Heart right ventricle (tissue), 16 donors: ENCODE results near the gene GGCT. TPM values are rescaled to one million over a fixed set of nuclear protein-coding genes. Genes with fewer than 3 reads are reported as not detected.

Experiments
- ATAC-seq, 8 donors: fragments of 200-7000 bp; cut with Tn5 transposase; one replicate each; pipeline ENCODE4 v1.9.1; 2020; ENCODE audit warnings: mild to moderate bottlenecking in 8 of 8, moderate library complexity in 8 of 8, moderate number of reproducible peaks in 1 of 8
- DNase-seq, 2 donors: peaks; one replicate each; pipeline ENCODE4 v3.0.0-alpha.2; 2020
- H3K27ac ChIP-seq, 10 donors: fragments of 200-600 bp; sonication (generic) in 2 of 10; one replicate each; pipeline versions ENCODE4 v1.5.0 to v1.8.0; 2020 to 2022; ENCODE audit warnings: mild to moderate bottlenecking in 3 of 10
- H3K27me3 ChIP-seq, 7 donors: fragments of 200-600 bp; one replicate each; pipeline ENCODE4 v1.8.0; 2021 to 2022; ENCODE audit warnings: mild to moderate bottlenecking in 2 of 7
- H3K36me3 ChIP-seq, 9 donors: fragments of 200-600 bp; sonication (generic) in 1 of 9; one replicate each; pipeline versions ENCODE4 v1.5.0 to v1.8.0; 2020 to 2022; ENCODE audit warnings: mild to moderate bottlenecking in 2 of 9
- H3K4me1 ChIP-seq, 9 donors: fragments of 200-600 bp; sonication (generic) in 1 of 9; one replicate each; pipeline versions ENCODE4 v1.5.0 to v1.8.0; 2020 to 2022; ENCODE audit warnings: mild to moderate bottlenecking in 4 of 9
- H3K4me3 ChIP-seq, 10 donors: fragments of 200-600 bp; sonication (generic) in 2 of 10; one replicate each; pipeline versions ENCODE4 v1.5.0 to v1.8.0; 2020 to 2022; ENCODE audit warnings: mild to moderate bottlenecking in 7 of 10, moderate library complexity in 2 of 10
- H3K9me3 ChIP-seq, 11 donors: fragments of 200-600 bp in 10 of 11; sonication (generic) in 2 of 11; one replicate each; pipeline versions ENCODE4 v1.5.0 to v1.8.0; 2013 to 2022; ENCODE audit warnings: mild to moderate bottlenecking in 2 of 11, control low read depth in 1 of 11, moderate library complexity in 1 of 11
- CTCF ChIP-seq, 9 donors: fragments of 200-600 bp; sonication (generic) in 2 of 9; IDR thresholded peaks; one replicate each; pipeline versions ENCODE4 v1.5.0 to v1.8.0; 2021 to 2022; ENCODE audit warnings: antibody characterized with exemption in 9 of 9, mild to moderate bottlenecking in 5 of 9, moderate library complexity in 1 of 9
- WGBS, 2 donors: extraction: QIAGEN DNeasy Blood & Tissue Kit; methylation state at CpG; one replicate each; pipeline ENCODE4 v1.1.7; 2013; ENCODE audit warnings: inconsistent platforms in 1 of 2; 5-methylcytosine and 5-hydroxymethylcytosine counted together
- intact Hi-C, 10 donors: fragments of 100-400 bp; cut with DNase I; formaldehyde crosslinking; loops; one replicate each; pipeline versions ENCODE4 v1.11.1 to v1.14.2; 2022
- polyA plus RNA-seq, 2 donors: library from polyadenylated mRNA; stranded (reverse); fragments of 200-250 nt; gene quantifications; one replicate each; pipeline ENCODE4 v1.2.3, GENCODE V29; 2013
- total RNA-seq, 10 donors: library from RNA; stranded (reverse); fragmentation: NEBNext Ultra II Directional in 3 of 10; extraction: Animal tissue kit (Norgen Biotek cat#: 25700) in 3 of 10; gene quantifications; one replicate each; pipeline versions ENCODE4 v1.2.1 to v1.2.4, GENCODE V29; 2021 to 2023
- donor health status: Arrhythmogenic right ventricular cardiomyopathy.
- donor health status: ischemic (EF 13 %, LVEDD 7.1; RV severe dilation, severe dysfunction).
- donor health status: healthy with polysubstance abuse.
- donor health status: DM: no; HTN: yes; CAD: no.
- donor health status: DM: no; HTN: no; CAD: no.
- donor health status: ischemic (EF 25% LVEDD 6.9; RV normal size, moderate dysfunction).
- donor health status: ischemic (EF 25% LVEDD 5.7; RV mildly dilated, moderate dysfunction).
- donor health status: healthy.
- donor health status: DM: yes; HTN: yes; CAD: no.
- donor health status: Ischemic cardiomyopathy.
- donor health status: ischemic (EF 35%, LVEDD 5.7; RV mildly dilated, moderate dysfunction).
- donor health status: nonischemic (EF 11% LVEDD 7.7; RV severe dilation, severe dysfunction).
- donor health status: DM: yes; HTN: yes; CAD: no.
- donor health status: PGD.
- donor health status: ischemic (EF 29% LVEDD 5.4; RV normal size, mild dysfunction).
- donor health status: nonischemic (EF 23%, LVEDD 6.1; RV moderate dilation, normal function).

GGCT gene
- total and polyA plus RNA-seq, 12 donors: 13.8 to 54.2 (median 18.7) TPM

GRCh38 chr7:30459591-30460245 lies 44.9 kb downstream of the GGCT start:
- no peaks in the 10 kb centered on the region for H3K27me3 ChIP-seq
- peaks cover 0 to 86% (median 21%) of the 10 kb centered on the region in 9 donors for H3K36me3 ChIP-seq
- H3K9me3 ChIP-seq: no peaks in the 10 kb centered on the region
- intact Hi-C loops: no loop called here
- ATAC-seq (peak in 7 of 8 donors; percentile 23 to 86 (median 34)), DNase-seq (peak in 1 of 2 donors; percentile 46)
- 49 to 50% methylated on average over 9 of the region's 9 CpGs for WGBS, 2 donors
- no peak for TF ChIP-seq CTCF (IDR thresholded peaks at IDR 0.05)
- peaks cover 5 to 62% (median 43%) of the 10 kb centered on the region in 9 donors for H3K4me1 ChIP-seq
- H3K4me3 ChIP-seq: no peak overlapping the region
- peak overlapping the region in 7 of 10 donors; percentile 8 to 64 (median 27) for H3K27ac ChIP-seq

GRCh38 chr7:30458311-30458710 lies 46.3 kb downstream of the GGCT start:
- no peak for TF ChIP-seq CTCF (IDR thresholded peaks at IDR 0.05)
- intact Hi-C loops: no loop called here
- no peak overlapping the region for H3K27ac ChIP-seq
- no peak overlapping the region for H3K4me3 ChIP-seq
- ATAC-seq (no peak), DNase-seq (no peak)
- peaks cover 0 to 99% (median 31%) of the 10 kb centered on the region in 9 donors for H3K36me3 ChIP-seq
- WGBS, 2 donors: 38 to 57% methylated on average over 1 of the region's 1 CpG
- peaks cover 0 to 62% (median 35%) of the 10 kb centered on the region in 9 donors for H3K4me1 ChIP-seq
- H3K27me3 ChIP-seq: no peaks in the 10 kb centered on the region
- H3K9me3 ChIP-seq: no peaks in the 10 kb centered on the region

- TF ChIP-seq CTCF (IDR thresholded peaks at IDR 0.05): peak in 2 of 9 donors; percentile 13 to 30
- Histone ChIP-seq H3K36me3 (peaks cover 0 to 100% (median 66%) of the 10 kb centered on the region in 9 donors), H3K4me3 (no peak overlapping the region), H3K27me3 (no peaks in the 10 kb centered on the region), H3K4me1 (peaks cover 0 to 41% (median 27%) of the 10 kb centered on the region in 9 donors), H3K9me3 (no peaks in the 10 kb centered on the region), H3K27ac (peak overlapping the region in 3 of 10 donors; percentile 14 to 41 (median 25))
- intact Hi-C loops: no loop called here
- WGBS, 2 donors: 42 to 46% methylated on average over 3 of the region's 3 CpGs
- ATAC-seq (peak in 6 of 8 donors; percentile 16 to 50 (median 34)), DNase-seq (no peak)
Observed at GRCh38 chr7:30453921-30454320, 50.7 kb downstream of the GGCT start.

GRCh38 chr7:30453016-30453415 lies 51.6 kb downstream of the GGCT start:
- Histone ChIP-seq H3K4me1 (peaks cover 0 to 42% (median 26%) of the 10 kb centered on the region in 9 donors), H3K4me3 (no peak overlapping the region), H3K36me3 (peaks cover 0 to 100% (median 67%) of the 10 kb centered on the region in 9 donors), H3K9me3 (no peaks in the 10 kb centered on the region), H3K27me3 (no peaks in the 10 kb centered on the region), H3K27ac (peak overlapping the region in 3 of 10 donors; percentile 14 to 41 (median 25))
- WGBS, 2 donors: 93 to 97% methylated on average over 8 of the region's 8 CpGs
- DNase-seq: no peak
- intact Hi-C loops: no loop called here
- no peak for ATAC-seq
- no peak for TF ChIP-seq CTCF (IDR thresholded peaks at IDR 0.05)
